KMS-11 (cell line): ENCODE data around the gene NTSR2.

Experiments
- H2AFZ ChIP-seq: fragments of 200-600 bp; sonication (generic); 2 replicates; pipeline ENCODE4 v1.6.1; 2016; ENCODE audit warnings: antibody characterized with exemption, mixed run types, low read depth
- H3K27ac ChIP-seq: fragments of 200-600 bp; sonication (generic); 2 replicates; pipeline ENCODE4 v1.6.1; 2016; ENCODE audit warnings: mild to moderate bottlenecking, mixed run types
- H3K27me3 ChIP-seq: fragments of 200-600 bp; sonication (generic); 2 replicates; pipeline ENCODE4 v1.6.1; 2017; ENCODE audit warnings: mild to moderate bottlenecking, low read depth, mixed run types, moderate library complexity; ENCODE audit not compliant: insufficient read depth
- H3K36me3 ChIP-seq: fragments of 200-600 bp; sonication (generic); 2 replicates; pipeline ENCODE4 v1.6.1; 2017; ENCODE audit warnings: mild to moderate bottlenecking, mixed run types; ENCODE audit not compliant: insufficient read depth
- H3K4me1 ChIP-seq: fragments of 200-600 bp; sonication (generic); 2 replicates; pipeline ENCODE4 v1.6.1; 2016; ENCODE audit warnings: mild to moderate bottlenecking, low read depth, mixed run types; ENCODE audit not compliant: poor library complexity, severe bottlenecking
- H3K4me2 ChIP-seq: fragments of 200-600 bp; sonication (generic); 2 replicates; pipeline ENCODE4 v1.7.0; 2016; ENCODE audit warnings: mild to moderate bottlenecking, mixed run types
- H3K4me3 ChIP-seq: fragments of 200-600 bp; sonication (generic); IDR thresholded peaks from 2 replicates; pipeline ENCODE4 v1.6.1; 2017; ENCODE audit warnings: low read depth, low read length, mixed read lengths; ENCODE audit not compliant: insufficient read depth
- H3K79me2 ChIP-seq: fragments of 200-600 bp; sonication (generic); 2 replicates; pipeline ENCODE4 v1.6.1; 2016; ENCODE audit warnings: low read depth, mixed run types; ENCODE audit not compliant: insufficient read depth
- H3K9ac ChIP-seq: fragments of 200-600 bp; sonication (generic); 2 replicates; pipeline ENCODE4 v1.6.1; 2016; ENCODE audit warnings: mild to moderate bottlenecking, mixed run types
- H4K20me1 ChIP-seq: fragments of 200-600 bp; sonication (generic); 2 replicates; pipeline ENCODE4 v1.6.1; 2016; ENCODE audit warnings: mild to moderate bottlenecking, mixed run types; ENCODE audit not compliant: insufficient read depth
- CTCF ChIP-seq: fragments of 200-600 bp; sonication (generic); conservative IDR thresholded peaks from 2 replicates; pipeline ENCODE4 v1.6.1; 2017; ENCODE audit warnings: low read depth, mild to moderate bottlenecking, antibody characterized with exemption, low read length, moderate library complexity, mixed read lengths

Gene NTSR2

GRCh38 chr2:11716689-11717321 is 46.8 kb upstream of the NTSR2 start:
- Histone ChIP-seq H2AFZ (no peak overlapping the region), H3K36me3 (no peaks in the 10 kb centered on the region), H4K20me1 (no peaks in the 10 kb centered on the region), H3K4me3 (no peak overlapping the region), H3K79me2 (no peaks in the 10 kb centered on the region), H3K4me1 (no peaks in the 10 kb centered on the region), H3K27ac (no peak overlapping the region), H3K4me2 (no peak overlapping the region), H3K27me3 (no peaks in the 10 kb centered on the region), H3K9ac (no peak overlapping the region)
- TF ChIP-seq CTCF = no peak

GRCh38 chr2:11715987-11716652 is 46.1 kb upstream of the NTSR2 start:
- no peak overlapping the region for H3K4me2 ChIP-seq
- no peaks in the 10 kb centered on the region for H3K79me2 ChIP-seq
- no peaks in the 10 kb centered on the region for H3K36me3 ChIP-seq
- no peaks in the 10 kb centered on the region for H3K4me1 ChIP-seq
- no peaks in the 10 kb centered on the region for H3K27me3 ChIP-seq
- no peak overlapping the region for H3K9ac ChIP-seq
- no peak for TF ChIP-seq CTCF
- no peak overlapping the region for H3K4me3 ChIP-seq
- H3K27ac ChIP-seq = no peak overlapping the region
- no peak overlapping the region for H2AFZ ChIP-seq
- no peaks in the 10 kb centered on the region for H4K20me1 ChIP-seq

- Histone ChIP-seq H3K27me3 (no peaks in the 10 kb centered on the region), H3K4me1 (no peaks in the 10 kb centered on the region), H2AFZ (no peak overlapping the region), H3K36me3 (no peaks in the 10 kb centered on the region), H3K4me3 (no peak overlapping the region), H3K79me2 (no peaks in the 10 kb centered on the region), H3K9ac (no peak overlapping the region), H4K20me1 (no peaks in the 10 kb centered on the region), H3K27ac (no peak overlapping the region), H3K4me2 (no peak overlapping the region)
- TF ChIP-seq CTCF = no peak
These were observed 43.8 kb upstream of the NTSR2 start for GRCh38 chr2:11713815-11714214.

GRCh38 chr2:11712866-11713265 is 42.9 kb upstream of the NTSR2 start:
- no peak for TF ChIP-seq CTCF
- no peak overlapping the region for H2AFZ ChIP-seq

More at GRCh38 chr2:11712866-11713265, 42.9 kb upstream of the NTSR2 start:
- Histone ChIP-seq H3K4me2 (no peak overlapping the region), H3K27me3 (no peaks in the 10 kb centered on the region), H4K20me1 (no peaks in the 10 kb centered on the region), H3K9ac (no peak overlapping the region), H3K79me2 (no peaks in the 10 kb centered on the region), H3K4me3 (no peak overlapping the region), H3K4me1 (no peaks in the 10 kb centered on the region), H3K36me3 (no peaks in the 10 kb centered on the region), H3K27ac (no peak overlapping the region)
